Activated CD4-positive, CD25-positive, alpha-beta regulatory T cell (primary cell): ENCODE results near the gene TRIM49.
"Not testable (repeated sequence)": the region's sequence is repeated elsewhere in the genome, so short reads cannot be mapped to it uniquely, and the experiment has no call there.

ENCODE experiments used
- DNase-seq, 4 experiments: peaks; one replicate each; lab custom pipeline; 2025; lab: John Stamatoyannopoulos, UW

The TRIM49 gene

GRCh38 chr11:89808475-89808874 is at the start of gene TRIM49:
Gene TRIM49 (minus strand): TSS chr11:89808575. CDS start chr11:89804469, 4,106 bp downstream.
- not testable (repeated sequence) for DNase-seq

- not testable (repeated sequence) for DNase-seq
Measured at GRCh38 chr11:89826694-89827093, 18.3 kb upstream of the TRIM49 start.

GRCh38 chr11:89820008-89820407 is 11.6 kb upstream of the TRIM49 start:
- DNase-seq = not testable (repeated sequence)

DNA sequence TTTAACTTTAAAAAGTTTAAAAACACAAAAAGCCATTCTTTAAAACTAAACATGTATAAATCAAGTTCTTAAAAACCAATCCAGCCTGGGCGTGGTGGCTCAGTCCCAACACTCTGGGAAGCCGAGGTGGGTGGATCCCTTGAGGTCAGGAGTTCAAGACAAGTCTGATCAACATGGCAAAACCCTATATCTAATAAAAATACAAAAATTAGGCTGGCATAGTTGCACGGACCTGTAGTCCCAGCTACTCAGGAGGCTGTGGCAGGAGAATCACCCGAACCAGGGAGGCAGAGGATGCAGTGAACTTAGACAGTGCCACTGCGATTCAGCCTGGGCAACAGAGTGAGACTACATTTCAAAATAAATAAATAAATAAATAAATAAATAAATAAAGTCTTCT is 5.2 kb upstream of the TRIM49 start:
- DNase-seq = not testable (repeated sequence)

DNA sequence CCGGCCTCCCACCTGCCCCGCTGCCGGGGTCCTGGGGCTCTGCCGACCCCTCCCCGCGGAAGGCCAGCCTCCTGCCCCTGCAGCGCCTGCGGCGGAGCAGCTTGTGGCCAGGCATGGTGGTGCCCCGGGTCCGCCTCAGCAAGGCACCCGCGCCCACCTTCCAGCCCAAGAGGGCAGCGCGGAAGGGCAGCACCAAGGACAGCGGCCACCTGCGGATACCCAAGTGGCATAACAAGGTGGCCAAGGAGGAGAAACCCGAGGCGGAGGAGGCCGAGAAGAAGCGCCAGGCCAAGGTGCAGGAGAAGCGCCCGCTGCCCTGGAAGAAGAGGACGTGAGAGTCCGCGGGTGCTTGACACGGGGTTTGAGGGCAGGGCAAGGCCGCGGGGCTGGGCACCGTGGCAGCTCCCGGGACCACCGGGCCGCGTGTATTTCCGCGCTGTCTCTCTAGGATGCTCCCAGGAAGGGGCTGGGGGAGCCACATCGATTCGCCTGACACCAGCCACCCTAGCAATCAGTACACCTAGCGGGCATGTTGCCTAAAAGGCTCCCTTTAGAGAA is 20.8 kb downstream of the TRIM49 start:
- DNase-seq = not testable (repeated sequence)

GRCh38 chr11:89785726-89786125 is 22.6 kb downstream of the TRIM49 start:
- DNase-seq = not testable (repeated sequence)

DNA sequence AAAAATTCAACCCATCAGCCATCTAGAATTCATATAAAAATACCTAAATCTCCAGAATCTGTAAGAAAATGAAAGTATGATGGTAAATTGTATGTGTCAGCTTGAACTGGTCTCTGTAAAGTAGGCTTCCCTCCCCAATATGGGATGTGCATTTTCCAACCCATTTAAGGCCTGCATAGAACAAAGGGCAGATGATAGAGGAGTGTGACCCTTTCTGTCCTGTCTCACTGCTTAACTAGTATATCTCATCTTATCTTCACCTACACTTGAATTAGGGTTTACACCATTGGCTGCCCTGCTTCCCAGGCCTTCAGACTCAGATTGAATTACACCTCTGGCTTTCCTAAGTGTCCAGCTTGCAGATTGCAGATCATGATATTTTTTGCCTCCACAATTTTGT is 57.6 kb downstream of the TRIM49 start:
- not testable (repeated sequence) for DNase-seq
